Measurements from ENCODE around the gene USP54.

- no peak for TF ChIP-seq POLR2AphosphoS5 (IDR thresholded peaks at IDR 0.05)
- TF ChIP-seq, protein P1, sequence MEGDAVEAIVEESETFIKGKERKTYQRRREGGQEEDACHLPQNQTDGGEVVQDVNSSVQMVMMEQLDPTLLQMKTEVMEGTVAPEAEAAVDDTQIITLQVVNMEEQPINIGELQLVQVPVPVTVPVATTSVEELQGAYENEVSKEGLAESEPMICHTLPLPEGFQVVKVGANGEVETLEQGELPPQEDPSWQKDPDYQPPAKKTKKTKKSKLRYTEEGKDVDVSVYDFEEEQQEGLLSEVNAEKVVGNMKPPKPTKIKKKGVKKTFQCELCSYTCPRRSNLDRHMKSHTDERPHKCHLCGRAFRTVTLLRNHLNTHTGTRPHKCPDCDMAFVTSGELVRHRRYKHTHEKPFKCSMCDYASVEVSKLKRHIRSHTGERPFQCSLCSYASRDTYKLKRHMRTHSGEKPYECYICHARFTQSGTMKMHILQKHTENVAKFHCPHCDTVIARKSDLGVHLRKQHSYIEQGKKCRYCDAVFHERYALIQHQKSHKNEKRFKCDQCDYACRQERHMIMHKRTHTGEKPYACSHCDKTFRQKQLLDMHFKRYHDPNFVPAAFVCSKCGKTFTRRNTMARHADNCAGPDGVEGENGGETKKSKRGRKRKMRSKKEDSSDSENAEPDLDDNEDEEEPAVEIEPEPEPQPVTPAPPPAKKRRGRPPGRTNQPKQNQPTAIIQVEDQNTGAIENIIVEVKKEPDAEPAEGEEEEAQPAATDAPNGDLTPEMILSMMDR (IDR thresholded peaks at IDR 0.05): no peak
- no peak for TF ChIP-seq POLR2A (IDR thresholded peaks at IDR 0.05)
These were observed 97.4 kb downstream of the USP54 start for GRCh38 chr10:73493781-73494180.

Measured in breast epithelium (tissue), 3 donors.